SK-N-SH (cell line): ENCODE measurements around the gene GIPC2.

Experiments used
- RAD21 ChIP-seq: IDR thresholded peaks from 2 replicates; pipeline ENCODE4 v1.6.1; 2012; ENCODE audit warnings: mild to moderate bottlenecking, low read length
- SMC3 ChIP-seq: IDR thresholded peaks from 2 replicates; pipeline ENCODE4 v1.6.1; 2012; ENCODE audit warnings: low read depth, low read length, improper control_type of control experiment
- TF ChIP-seq, protein P1 (sequence below): fragments of 200-600 bp; sonication (generic); IDR thresholded peaks from 2 replicates; pipeline ENCODE4 v1.6.1; 2017; ENCODE audit warnings: antibody characterized with exemption, mild to moderate bottlenecking, moderate library complexity

DNA sequence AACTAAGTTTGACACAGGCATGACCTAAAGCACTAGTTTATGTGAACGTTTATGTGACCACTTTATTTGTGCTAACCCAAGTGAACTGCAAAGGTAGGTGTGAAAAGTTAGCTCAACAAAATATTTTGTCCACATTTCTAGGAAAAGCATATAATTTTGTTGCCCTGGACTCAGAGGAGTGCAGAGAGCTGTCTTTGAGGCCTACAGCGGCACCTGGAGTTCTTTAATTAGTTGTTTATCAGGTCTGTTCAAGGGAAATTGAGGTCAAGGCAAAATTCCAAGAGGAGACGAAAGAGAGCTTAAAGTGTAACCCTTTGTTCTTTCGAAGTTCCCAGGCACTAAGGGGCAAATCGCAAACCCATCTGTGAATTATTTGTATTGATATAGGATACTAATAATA is 1.3 kb downstream of the GIPC2 start:
- no peak for TF ChIP-seq SMC3
- no peak for TF ChIP-seq RAD21
- TF ChIP-seq, protein P1, sequence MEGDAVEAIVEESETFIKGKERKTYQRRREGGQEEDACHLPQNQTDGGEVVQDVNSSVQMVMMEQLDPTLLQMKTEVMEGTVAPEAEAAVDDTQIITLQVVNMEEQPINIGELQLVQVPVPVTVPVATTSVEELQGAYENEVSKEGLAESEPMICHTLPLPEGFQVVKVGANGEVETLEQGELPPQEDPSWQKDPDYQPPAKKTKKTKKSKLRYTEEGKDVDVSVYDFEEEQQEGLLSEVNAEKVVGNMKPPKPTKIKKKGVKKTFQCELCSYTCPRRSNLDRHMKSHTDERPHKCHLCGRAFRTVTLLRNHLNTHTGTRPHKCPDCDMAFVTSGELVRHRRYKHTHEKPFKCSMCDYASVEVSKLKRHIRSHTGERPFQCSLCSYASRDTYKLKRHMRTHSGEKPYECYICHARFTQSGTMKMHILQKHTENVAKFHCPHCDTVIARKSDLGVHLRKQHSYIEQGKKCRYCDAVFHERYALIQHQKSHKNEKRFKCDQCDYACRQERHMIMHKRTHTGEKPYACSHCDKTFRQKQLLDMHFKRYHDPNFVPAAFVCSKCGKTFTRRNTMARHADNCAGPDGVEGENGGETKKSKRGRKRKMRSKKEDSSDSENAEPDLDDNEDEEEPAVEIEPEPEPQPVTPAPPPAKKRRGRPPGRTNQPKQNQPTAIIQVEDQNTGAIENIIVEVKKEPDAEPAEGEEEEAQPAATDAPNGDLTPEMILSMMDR, result no peak
